Transverse colon (tissue), 4 donors: ENCODE measurements around the gene TNNI3K. TPM values are rescaled to one million over a fixed set of nuclear protein-coding genes. Genes with fewer than 3 reads are reported as not detected.

ENCODE experiments used
- DNase-seq: peaks from one replicate; pipeline ENCODE4 v3.0.0-alpha.2; 2019
- H3K27ac ChIP-seq, 4 donors: fragments of 200-600 bp; sonication (generic); 2 replicates each; pipeline ENCODE4 v1.5.1; 2016 to 2018; ENCODE audit warnings: inconsistent platforms in 4 of 4
- H3K27me3 ChIP-seq: fragments of 200-600 bp; sonication (generic); 2 replicates; pipeline ENCODE4 v1.5.1; 2017; ENCODE audit warnings: inconsistent platforms
- H3K36me3 ChIP-seq, 4 donors: fragments of 200-600 bp; sonication (generic); 2 replicates each; pipeline ENCODE4 v1.5.1; 2017 to 2019; ENCODE audit warnings: inconsistent platforms in 4 of 4
- H3K4me1 ChIP-seq, 4 donors: fragments of 200-600 bp; sonication (generic); 2 replicates each; pipeline ENCODE4 v1.5.1; 2017 to 2020; ENCODE audit warnings: inconsistent platforms in 4 of 4
- H3K4me3 ChIP-seq, 4 donors: fragments of 200-600 bp; sonication (generic); 1 replicate in 1 of 4; 2 replicates in 3 of 4; pipeline versions ENCODE4 v1.5.1 to v1.6.1; 2017 to 2019; ENCODE audit warnings: inconsistent platforms in 4 of 4
- H3K9me3 ChIP-seq, 2 donors: fragments of 200-600 bp; sonication (generic); 2 replicates each; pipeline ENCODE4 v1.5.1; 2017 to 2019; ENCODE audit warnings: inconsistent platforms in 2 of 2
- EP300 ChIP-seq: sonication (generic); formaldehyde crosslinking; IDR thresholded peaks from one replicate; pipeline ENCODE4 v1.6.1; 2017; ENCODE audit warnings: antibody characterized with exemption, low read depth
- POLR2A ChIP-seq: fragments of 450-650 bp; IDR thresholded peaks from one replicate; pipeline ENCODE4 v1.6.1; 2016; ENCODE audit warnings: antibody characterized with exemption, mild to moderate bottlenecking, moderate library complexity
- POLR2AphosphoS5 ChIP-seq, 3 donors: sonication (generic); formaldehyde crosslinking; IDR thresholded peaks; one replicate each; pipeline ENCODE4 v1.6.1; 2016; ENCODE audit warnings: antibody characterized with exemption in 3 of 3
- WGBS, 2 donors: methylation state at CpG; one replicate each; pipeline ENCODE4 v1.1.5; 2018; ENCODE audit warnings: low coverage in 1 of 2; 5-methylcytosine and 5-hydroxymethylcytosine counted together
- in situ Hi-C, 4 donors: fragments of 200-750 bp; cut with MboI; loops; one replicate each; pipeline versions ENCODE4 v1.15.0 to v1.15.1; 2017; ENCODE audit warnings: low sequenced_read_pairs in 3 of 4, low pct_ligation_motif_present in 1 of 4, low pct_unique_long_range_greater_than_20kb in 1 of 4
- intact Hi-C: fragments of 100-400 bp; cut with DNase I; formaldehyde crosslinking; loops from one replicate; pipeline ENCODE4 v1.15.1; 2023; ENCODE audit warnings: low total_unique reads
- total RNA-seq, 4 donors: library from RNA; depleted of rRNA; stranded (reverse); fragments of >200 nt; gene quantifications; one replicate each; pipeline ENCODE4 v1.1.0, GENCODE V29; 2016
- TF ChIP-seq, protein P1 (sequence below), 5 experiments: fragments of 200-600 bp in 3 of 5; fragments of 450-650 bp in 2 of 5; sonication (generic) in 3 of 5; IDR thresholded peaks; 1 replicate in 2 of 5; 2 replicates in 3 of 5; pipeline ENCODE4 v1.5.1; 2016 to 2017; ENCODE audit warnings: antibody characterized with exemption in 5 of 5, inconsistent platforms in 3 of 5, mild to moderate bottlenecking in 2 of 5, moderate library complexity in 1 of 5

The TNNI3K gene
- total RNA-seq, 4 donors from 2014 or later = 0.95 to 14.2 (median 2.9) TPM; not detected in 1

DNA sequence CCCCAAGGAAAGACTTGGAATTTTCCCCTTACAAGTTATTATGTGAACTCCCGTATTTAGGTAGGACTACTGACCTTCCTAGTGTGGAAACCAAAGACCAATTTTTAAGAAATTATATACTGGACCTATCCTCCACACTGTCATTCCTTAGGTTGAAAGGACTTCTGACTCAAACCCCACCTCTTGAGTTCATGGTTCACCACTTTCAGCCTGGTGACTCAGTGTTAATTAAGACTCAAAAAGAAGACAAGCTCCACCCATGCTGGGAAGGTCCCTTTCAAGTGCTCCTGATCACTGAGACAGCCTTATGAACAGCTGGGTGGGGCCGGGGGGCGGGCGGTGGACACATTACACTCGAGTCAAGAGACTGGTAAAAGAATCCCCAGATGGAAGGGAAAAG, 164.1 kb downstream of the TNNI3K start:
- TF ChIP-seq EP300 (no peak), POLR2AphosphoS5 (IDR thresholded peaks at IDR 0.05) (no peak), POLR2A (no peak)
- TF ChIP-seq, protein P1, sequence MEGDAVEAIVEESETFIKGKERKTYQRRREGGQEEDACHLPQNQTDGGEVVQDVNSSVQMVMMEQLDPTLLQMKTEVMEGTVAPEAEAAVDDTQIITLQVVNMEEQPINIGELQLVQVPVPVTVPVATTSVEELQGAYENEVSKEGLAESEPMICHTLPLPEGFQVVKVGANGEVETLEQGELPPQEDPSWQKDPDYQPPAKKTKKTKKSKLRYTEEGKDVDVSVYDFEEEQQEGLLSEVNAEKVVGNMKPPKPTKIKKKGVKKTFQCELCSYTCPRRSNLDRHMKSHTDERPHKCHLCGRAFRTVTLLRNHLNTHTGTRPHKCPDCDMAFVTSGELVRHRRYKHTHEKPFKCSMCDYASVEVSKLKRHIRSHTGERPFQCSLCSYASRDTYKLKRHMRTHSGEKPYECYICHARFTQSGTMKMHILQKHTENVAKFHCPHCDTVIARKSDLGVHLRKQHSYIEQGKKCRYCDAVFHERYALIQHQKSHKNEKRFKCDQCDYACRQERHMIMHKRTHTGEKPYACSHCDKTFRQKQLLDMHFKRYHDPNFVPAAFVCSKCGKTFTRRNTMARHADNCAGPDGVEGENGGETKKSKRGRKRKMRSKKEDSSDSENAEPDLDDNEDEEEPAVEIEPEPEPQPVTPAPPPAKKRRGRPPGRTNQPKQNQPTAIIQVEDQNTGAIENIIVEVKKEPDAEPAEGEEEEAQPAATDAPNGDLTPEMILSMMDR (IDR thresholded peaks at IDR 0.05) = no peak
- no peak for DNase-seq
- WGBS, 2 donors = 71% methylated on average over 5 of the region's 5 CpGs; no CpG with 5 or more reads in 1 of the 2 donors

DNA sequence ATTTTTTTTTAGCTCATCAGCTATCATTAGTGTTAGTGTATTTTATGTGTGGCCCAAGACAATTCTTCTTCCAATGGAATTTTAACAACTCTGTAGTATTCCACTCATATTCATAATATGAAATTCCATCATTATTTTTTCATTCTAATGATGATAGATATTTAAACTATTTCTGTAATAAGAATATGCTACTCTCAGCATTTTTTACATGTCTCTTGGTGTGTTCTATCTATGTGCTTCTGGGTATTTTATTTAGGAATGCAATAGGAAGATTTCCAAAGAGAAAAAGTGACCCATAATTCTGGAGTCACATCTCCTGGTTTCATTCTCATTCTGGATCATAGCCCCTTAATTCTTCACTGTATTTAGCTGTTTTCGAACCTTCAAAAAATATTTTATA, 167.7 kb downstream of the TNNI3K start:
- TF ChIP-seq POLR2AphosphoS5 (IDR thresholded peaks at IDR 0.05) (no peak), EP300 (no peak), POLR2A (no peak)
- TF ChIP-seq, protein P1 (IDR thresholded peaks at IDR 0.05) = no peak
- intact Hi-C loops = no loop called here
- no peaks in the 10 kb centered on the region for H3K9me3 ChIP-seq
- no peaks in the 10 kb centered on the region for H3K4me1 ChIP-seq
- H3K27me3 ChIP-seq = no peaks in the 10 kb centered on the region
- H3K4me3 ChIP-seq = no peak overlapping the region
- 73 to 88% methylated on average over 1 of the region's 1 CpG for WGBS, 2 donors
- in situ Hi-C loops = no loop called here
- H3K27ac ChIP-seq = no peak overlapping the region
- no peaks in the 10 kb centered on the region for H3K36me3 ChIP-seq
- DNase-seq = no peak

More for the DNA sequence above, 164.1 kb downstream of the TNNI3K start:
- in situ Hi-C loops (no loop called here), intact Hi-C loops (no loop called here)
- H3K36me3 ChIP-seq = no peaks in the 10 kb centered on the region
- peaks cover 0 to 7% (median 0%) of the 10 kb centered on the region in 4 donors for H3K4me1 ChIP-seq
- H3K4me3 ChIP-seq = no peak overlapping the region
- H3K9me3 ChIP-seq = no peaks in the 10 kb centered on the region
- no peaks in the 10 kb centered on the region for H3K27me3 ChIP-seq
- H3K27ac ChIP-seq = no peak overlapping the region

DNA sequence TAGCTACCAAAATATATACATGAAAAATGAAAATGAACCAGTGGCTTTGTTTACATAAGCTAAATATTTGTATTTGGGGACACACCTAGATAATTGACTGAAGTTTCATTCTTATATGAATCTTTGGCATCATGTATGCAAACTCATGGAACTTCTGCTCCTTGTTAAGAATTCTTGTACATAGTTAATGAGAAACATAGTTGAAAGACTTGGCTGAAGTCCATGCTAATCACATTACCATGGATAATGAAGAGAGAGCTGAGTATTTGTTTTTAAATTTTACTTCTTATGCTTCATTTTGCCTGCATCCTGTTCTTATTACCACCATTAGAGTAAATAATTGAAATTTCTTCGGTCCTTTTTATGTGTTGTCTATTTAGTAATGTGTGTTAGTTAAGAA, 168.4 kb downstream of the TNNI3K start:
- H3K4me1 ChIP-seq = no peaks in the 10 kb centered on the region
- 88 to 100% methylated on average over 1 of the region's 1 CpG for WGBS, 2 donors
- intact Hi-C loops = no loop called here

DNA sequence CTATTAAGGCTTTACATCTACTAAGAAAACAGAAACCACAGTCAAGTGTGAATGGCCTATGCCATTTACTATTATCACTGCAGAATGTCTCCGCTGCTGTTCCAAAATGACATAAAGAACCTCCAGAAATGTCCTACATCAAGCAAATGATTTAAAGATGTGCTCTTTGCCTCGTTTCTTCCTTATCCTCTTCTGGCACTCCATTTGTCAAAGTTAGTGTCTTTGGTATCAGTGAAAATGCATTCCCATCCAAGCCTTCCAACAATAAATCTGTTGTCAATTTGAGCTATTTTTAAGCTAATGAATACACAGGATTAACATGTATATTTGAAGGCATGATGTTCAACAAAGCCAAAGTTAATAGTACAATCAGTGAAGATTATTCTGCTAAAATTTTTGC, 171.6 kb downstream of the TNNI3K start:
- H3K27ac ChIP-seq = no peak overlapping the region
- H3K9me3 ChIP-seq = no peaks in the 10 kb centered on the region
- intact Hi-C loops (no loop called here), in situ Hi-C loops (no loop called here)
- DNase-seq = no peak
- no peaks in the 10 kb centered on the region for H3K4me1 ChIP-seq
- H3K4me3 ChIP-seq = no peak overlapping the region
- WGBS, 2 donors = 59 to 70% methylated on average over 2 of the region's 2 CpGs
- H3K27me3 ChIP-seq = no peaks in the 10 kb centered on the region
- TF ChIP-seq POLR2AphosphoS5 (IDR thresholded peaks at IDR 0.05) = no peak
- TF ChIP-seq, protein P1 (IDR thresholded peaks at IDR 0.05) = no peak
- TF ChIP-seq POLR2A = no peak
- no peak for TF ChIP-seq EP300
- H3K36me3 ChIP-seq = no peaks in the 10 kb centered on the region

More for the DNA sequence above, 168.4 kb downstream of the TNNI3K start:
- TF ChIP-seq POLR2A = no peak
- TF ChIP-seq, protein P1 (IDR thresholded peaks at IDR 0.05) = no peak
- TF ChIP-seq EP300 = no peak
- TF ChIP-seq POLR2AphosphoS5 (IDR thresholded peaks at IDR 0.05) = no peak
- H3K27me3 ChIP-seq = no peaks in the 10 kb centered on the region
- no peak for DNase-seq
- in situ Hi-C loops = no loop called here
- no peak overlapping the region for H3K4me3 ChIP-seq
- H3K36me3 ChIP-seq = no peaks in the 10 kb centered on the region
- no peak overlapping the region for H3K27ac ChIP-seq
- H3K9me3 ChIP-seq = no peaks in the 10 kb centered on the region
